Ramos (cell line): ENCODE data around the gene CTNNBL1.

ENCODE experiments used
- in situ Hi-C: fragments of 300-500 bp; cut with MboI; formaldehyde crosslinking; loops from one replicate; pipeline ENCODE4 v1.14.3; 2022; ENCODE audit warnings: low sequenced_read_pairs; ENCODE audit not compliant: unreplicated experiment

Gene CTNNBL1

GRCh38 chr20:37770908-37771307 lies 77.1 kb downstream of the CTNNBL1 start:
- in situ Hi-C loops, result no loop called here

GRCh38 chr20:37773291-37773826 lies 79.5 kb downstream of the CTNNBL1 start:
- in situ Hi-C loops, result no loop called here

GRCh38 chr20:37774156-37774555 lies 80.3 kb downstream of the CTNNBL1 start:
- in situ Hi-C loops, result no loop called here

GRCh38 chr20:37775200-37775599 lies 81.4 kb downstream of the CTNNBL1 start:
- in situ Hi-C loops, result no loop called here

- in situ Hi-C loops, result no loop called here
Measured at GRCh38 chr20:37776049-37776448, 82.2 kb downstream of the CTNNBL1 start.

- in situ Hi-C loops, result no loop called here
Measured at GRCh38 chr20:37776526-37776925, 82.7 kb downstream of the CTNNBL1 start.

- in situ Hi-C loops, result no loop called here
Measured at GRCh38 chr20:37777012-37777950, 83.5 kb downstream of the CTNNBL1 start.

GRCh38 chr20:37777988-37778659 lies 84.3 kb downstream of the CTNNBL1 start:
- in situ Hi-C loops, result no loop called here

GRCh38 chr20:37781626-37782025 lies 87.8 kb downstream of the CTNNBL1 start:
- in situ Hi-C loops, result no loop called here

GRCh38 chr20:37786043-37786442 lies 92.2 kb downstream of the CTNNBL1 start:
- in situ Hi-C loops, result no loop called here

GRCh38 chr20:37789408-37789807 lies 95.6 kb downstream of the CTNNBL1 start:
- in situ Hi-C loops, result no loop called here

- in situ Hi-C loops, result no loop called here
Measured at GRCh38 chr20:37790900-37791299, 97.1 kb downstream of the CTNNBL1 start.

- in situ Hi-C loops, result no loop called here
Measured at GRCh38 chr20:37796121-37796520, 102.3 kb downstream of the CTNNBL1 start.

- in situ Hi-C loops, result no loop called here
Measured at GRCh38 chr20:37796733-37797132, 102.9 kb downstream of the CTNNBL1 start.

GRCh38 chr20:37797669-37798175 lies 103.9 kb downstream of the CTNNBL1 start:
- in situ Hi-C loops, result no loop called here

- in situ Hi-C loops, result no loop called here
Measured at GRCh38 chr20:37798312-37798711, 104.5 kb downstream of the CTNNBL1 start.

- in situ Hi-C loops, result loop anchor here (10.0 kb wide), 1 partner anchor 56 kb away; no protein-coding TSS in a partner anchor
Measured at GRCh38 chr20:37800618-37801017, 106.8 kb downstream of the CTNNBL1 start.

GRCh38 chr20:37801921-37802320 lies 108.1 kb downstream of the CTNNBL1 start:
- in situ Hi-C loops, result loop anchor here (10.0 kb wide), 1 partner anchor 57 kb away; no protein-coding TSS in a partner anchor

- in situ Hi-C loops, result loop anchor here (10.0 kb wide), 1 partner anchor 59 kb away; no protein-coding TSS in a partner anchor
Measured at GRCh38 chr20:37803438-37804307, 109.8 kb downstream of the CTNNBL1 start.
